Mesenchymal stem cell (in vitro differentiated cells and primary cell): ENCODE data around the gene NINL.

ENCODE experiments used
- DNase-seq: peaks from one replicate; pipeline ENCODE4 v3.0.0-alpha.2; 2013
- H2AFZ ChIP-seq: one replicate; pipeline ENCODE4 v1.6.1; 2013; ENCODE audit warnings: low read depth, mild to moderate bottlenecking, control low read depth, inconsistent platforms, low read length, moderate library complexity
- H2AK5ac ChIP-seq: 2 replicates; pipeline ENCODE4 v1.6.1; 2013; ENCODE audit warnings: low read length, moderate library complexity, mild to moderate bottlenecking, inconsistent platforms; ENCODE audit not compliant: severe bottlenecking
- H2BK120ac ChIP-seq: one replicate; pipeline ENCODE4 v1.6.1; 2013; ENCODE audit warnings: low read depth, mild to moderate bottlenecking, inconsistent platforms, low read length, moderate library complexity
- H2BK12ac ChIP-seq, 2 experiments: one replicate each; pipeline ENCODE4 v1.6.1; 2013; ENCODE audit warnings: inconsistent platforms in 2 of 2, low read length in 2 of 2, mild to moderate bottlenecking in 2 of 2, moderate library complexity in 2 of 2, control low read depth in 1 of 2
- H2BK15ac ChIP-seq: one replicate; pipeline ENCODE4 v1.6.1; 2013; ENCODE audit warnings: mild to moderate bottlenecking, low read depth, inconsistent platforms; ENCODE audit not compliant: poor library complexity, severe bottlenecking
- H2BK5ac ChIP-seq: 2 replicates; pipeline ENCODE4 v1.6.1; 2013; ENCODE audit warnings: low read depth, mild to moderate bottlenecking, low read length, control low read depth, inconsistent platforms; ENCODE audit not compliant: poor library complexity, severe bottlenecking
- H3K14ac ChIP-seq, 2 experiments: one replicate each; pipeline ENCODE4 v1.6.1; 2013; ENCODE audit warnings: inconsistent platforms in 2 of 2, low read length in 2 of 2, control low read depth in 1 of 2, mild to moderate bottlenecking in 1 of 2, moderate library complexity in 1 of 2
- H3K18ac ChIP-seq, 2 experiments: one replicate each; pipeline ENCODE4 v1.6.1; 2013; ENCODE audit warnings: inconsistent platforms in 2 of 2, low read length in 2 of 2, control low read depth in 1 of 2, low read depth in 1 of 2, mild to moderate bottlenecking in 1 of 2
- H3K23ac ChIP-seq, 2 experiments: one replicate each; pipeline ENCODE4 v1.6.1; 2013; ENCODE audit warnings: inconsistent platforms in 2 of 2, low read length in 2 of 2, mild to moderate bottlenecking in 2 of 2, moderate library complexity in 2 of 2, control low read depth in 1 of 2
- H3K27ac ChIP-seq: 2 replicates; pipeline ENCODE4 v1.5.1; 2013; ENCODE audit warnings: mild to moderate bottlenecking, moderate library complexity, low read length, control low read depth, inconsistent platforms; ENCODE audit not compliant: poor library complexity, severe bottlenecking
- H3K27me3 ChIP-seq, 2 experiments: 2 replicates each; pipeline versions ENCODE4 v1.6.1 to v1.7.0; 2013; ENCODE audit warnings: low read length in 2 of 2, mild to moderate bottlenecking in 2 of 2, moderate library complexity in 2 of 2, control low read depth in 1 of 2, inconsistent platforms in 1 of 2; ENCODE audit not compliant: control insufficient read depth in 1 of 2, insufficient read depth in 1 of 2
- H3K36me3 ChIP-seq, 2 experiments: 2 replicates each; pipeline versions ENCODE4 v1.6.1 to v1.7.0; 2013; ENCODE audit warnings: low read length in 2 of 2, control low read depth in 1 of 2, inconsistent platforms in 1 of 2, low read depth in 1 of 2, mild to moderate bottlenecking in 1 of 2; ENCODE audit not compliant: insufficient read depth in 2 of 2, control insufficient read depth in 1 of 2
- H3K4ac ChIP-seq, 2 experiments: one replicate each; pipeline ENCODE4 v1.6.1; 2013; ENCODE audit warnings: inconsistent platforms in 2 of 2, low read length in 2 of 2, mild to moderate bottlenecking in 2 of 2, moderate library complexity in 2 of 2, control low read depth in 1 of 2, low read depth in 1 of 2
- H3K4me1 ChIP-seq: 2 replicates; pipeline ENCODE4 v1.6.1; 2013; ENCODE audit warnings: low read depth, low read length, control low read depth; ENCODE audit not compliant: control insufficient read depth, insufficient read depth
- H3K4me2 ChIP-seq: 2 replicates; pipeline ENCODE4 v1.6.1; 2013; ENCODE audit warnings: low read length, mild to moderate bottlenecking, inconsistent platforms; ENCODE audit not compliant: poor library complexity, severe bottlenecking
- H3K4me3 ChIP-seq, 2 experiments: 2 replicates each; pipeline versions ENCODE4 v1.5.1 to v1.7.0; 2013; ENCODE audit warnings: low read length in 2 of 2, mild to moderate bottlenecking in 2 of 2, control low read depth in 1 of 2, low read depth in 1 of 2; ENCODE audit not compliant: insufficient read depth in 1 of 2
- H3K79me1 ChIP-seq: replicated peaks from 2 replicates; pipeline ENCODE4 v1.6.1; 2013; ENCODE audit warnings: mild to moderate bottlenecking, control low read depth, low read length, inconsistent platforms; ENCODE audit not compliant: poor library complexity, severe bottlenecking
- H3K9ac ChIP-seq: 2 replicates; pipeline ENCODE4 v1.7.0; 2013; ENCODE audit warnings: mild to moderate bottlenecking, low read length, moderate library complexity
- H3K9me3 ChIP-seq: 2 replicates; pipeline ENCODE4 v1.7.0; 2013; ENCODE audit warnings: mild to moderate bottlenecking, low read length; ENCODE audit not compliant: control insufficient read depth
- H4K8ac ChIP-seq: one replicate; pipeline ENCODE4 v1.6.1; 2013; ENCODE audit warnings: inconsistent platforms, mild to moderate bottlenecking, low read length, moderate library complexity
- H4K91ac ChIP-seq: one replicate; pipeline ENCODE4 v1.6.1; 2013; ENCODE audit warnings: mild to moderate bottlenecking, low read length, inconsistent platforms
- WGBS: methylation state at CpG from one replicate; pipeline ENCODE4 v1.1.7; 2013; ENCODE audit warnings: mixed read lengths; 5-methylcytosine and 5-hydroxymethylcytosine counted together

Gene NINL

GRCh38 chr20:25571240-25571639 is 14.1 kb downstream of the NINL start:
- Histone ChIP-seq H3K4me1 (peaks cover 8% of the 10 kb centered on the region), H4K8ac (no peak overlapping the region), H3K9ac (no peak overlapping the region), H2BK120ac (no peak overlapping the region), H3K4me2 (no peak overlapping the region), H3K9me3 (no peaks in the 10 kb centered on the region), H3K18ac (no peak overlapping the region), H3K27me3 (no peaks in the 10 kb centered on the region), H3K23ac (no peak overlapping the region), H3K79me1 (peaks cover 44% of the 10 kb centered on the region), H2BK5ac (no peak overlapping the region), H2AK5ac (no peak overlapping the region), H3K36me3 (peaks cover 0 to 12% of the 10 kb centered on the region in 2 experiments), H2BK12ac (no peak overlapping the region), H4K91ac (no peak overlapping the region), H3K27ac (no peak overlapping the region), H2AFZ (no peak overlapping the region), H3K4me3 (no peak overlapping the region), H3K4ac (no peak overlapping the region), H2BK15ac (no peak overlapping the region), H3K14ac (no peak overlapping the region)
- DNase-seq, result no peak
- WGBS, result 81% methylated on average over 2 of the region's 2 CpGs

GRCh38 chr20:25570148-25570530 is 15.2 kb downstream of the NINL start:
- H3K4me1 ChIP-seq, result peaks cover 8% of the 10 kb centered on the region
- H2BK120ac ChIP-seq, result no peak overlapping the region
- H2AFZ ChIP-seq, result no peak overlapping the region
- H3K36me3 ChIP-seq, result peaks cover 0 to 10% of the 10 kb centered on the region in 2 experiments
- no peak overlapping the region for H3K14ac ChIP-seq
- no peak overlapping the region for H4K8ac ChIP-seq
- no peak overlapping the region for H3K4ac ChIP-seq
- WGBS, result 98% methylated on average over 6 of the region's 7 CpGs
- no peak overlapping the region for H3K23ac ChIP-seq
- no peak overlapping the region for H3K18ac ChIP-seq
- no peak overlapping the region for H2BK12ac ChIP-seq
- no peak overlapping the region for H3K4me3 ChIP-seq
- no peak overlapping the region for H2BK15ac ChIP-seq
- no peak overlapping the region for H3K4me2 ChIP-seq
- no peak overlapping the region for H2BK5ac ChIP-seq
- peaks cover 39% of the 10 kb centered on the region for H3K79me1 ChIP-seq
- no peak overlapping the region for H4K91ac ChIP-seq
- H3K27ac ChIP-seq, result no peak overlapping the region
- no peaks in the 10 kb centered on the region for H3K27me3 ChIP-seq
- H2AK5ac ChIP-seq, result no peak overlapping the region
- H3K9ac ChIP-seq, result no peak overlapping the region
- DNase-seq, result no peak
- H3K9me3 ChIP-seq, result no peaks in the 10 kb centered on the region

- H3K4me3 ChIP-seq, result no peak overlapping the region
- no peak overlapping the region for H2BK15ac ChIP-seq
- no peak overlapping the region for H3K4ac ChIP-seq
- H2AK5ac ChIP-seq, result no peak overlapping the region
- H3K27ac ChIP-seq, result no peak overlapping the region
- H3K23ac ChIP-seq, result no peak overlapping the region
- H3K36me3 ChIP-seq, result peaks cover 0 to 10% of the 10 kb centered on the region in 2 experiments
- WGBS, result 98% methylated on average over 2 of the region's 2 CpGs
- H2AFZ ChIP-seq, result no peak overlapping the region
- no peak overlapping the region for H2BK12ac ChIP-seq
- no peaks in the 10 kb centered on the region for H3K27me3 ChIP-seq
- no peak overlapping the region for H4K8ac ChIP-seq
- H4K91ac ChIP-seq, result no peak overlapping the region
- H3K14ac ChIP-seq, result no peak overlapping the region
- H2BK5ac ChIP-seq, result no peak overlapping the region
- H3K4me1 ChIP-seq, result peaks cover 6% of the 10 kb centered on the region
- DNase-seq, result no peak
- H3K18ac ChIP-seq, result no peak overlapping the region
- H3K9ac ChIP-seq, result no peak overlapping the region
- H2BK120ac ChIP-seq, result no peak overlapping the region
- peaks cover 33% of the 10 kb centered on the region for H3K79me1 ChIP-seq
- no peaks in the 10 kb centered on the region for H3K9me3 ChIP-seq
- no peak overlapping the region for H3K4me2 ChIP-seq
Measured at GRCh38 chr20:25567286-25567685, 18.0 kb downstream of the NINL start.

GRCh38 chr20:25566821-25567220 is 18.5 kb downstream of the NINL start:
- Histone ChIP-seq H4K91ac (no peak overlapping the region), H3K27ac (no peak overlapping the region), H2BK5ac (no peak overlapping the region), H2BK15ac (no peak overlapping the region), H3K4me1 (peaks cover 6% of the 10 kb centered on the region), H3K14ac (no peak overlapping the region), H2BK120ac (no peak overlapping the region), H3K18ac (no peak overlapping the region), H4K8ac (no peak overlapping the region), H2AK5ac (no peak overlapping the region), H3K36me3 (peaks cover 0 to 10% of the 10 kb centered on the region in 2 experiments), H3K79me1 (peaks cover 31% of the 10 kb centered on the region), H2AFZ (no peak overlapping the region), H3K4me2 (no peak overlapping the region), H3K4me3 (no peak overlapping the region), H3K9me3 (no peaks in the 10 kb centered on the region), H3K4ac (no peak overlapping the region), H3K23ac (no peak overlapping the region), H2BK12ac (no peak overlapping the region), H3K27me3 (no peaks in the 10 kb centered on the region), H3K9ac (no peak overlapping the region)
- WGBS, result 100% methylated on average over 2 of the region's 2 CpGs
- DNase-seq, result no peak
